Vagina (tissue), 2 donors: ENCODE results near the gene ZDHHC22. TPM values are rescaled to one million over a fixed set of nuclear protein-coding genes. Genes with fewer than 3 reads are reported as not detected.

Experiments
- DNase-seq, 2 donors: peaks; one replicate each; pipeline ENCODE4 v3.0.0-alpha.2; 2017; ENCODE audit errors: extremely low spot score in 2 of 2
- H3K27ac ChIP-seq: fragments of 200-600 bp; sonication (generic); one replicate; pipeline ENCODE4 v1.5.1; 2019
- H3K27me3 ChIP-seq: fragments of 200-600 bp; sonication (generic); one replicate; pipeline ENCODE4 v1.5.1; 2019
- H3K36me3 ChIP-seq, 2 donors: fragments of 200-600 bp; sonication (generic); one replicate each; pipeline ENCODE4 v1.5.1; 2017 to 2019
- H3K4me1 ChIP-seq: fragments of 200-600 bp; sonication (generic); one replicate; pipeline ENCODE4 v1.5.1; 2019
- H3K4me3 ChIP-seq, 2 donors: fragments of 200-600 bp; sonication (generic); 1 replicate in 1 of 2; 2 replicates in 1 of 2; pipeline ENCODE4 v1.5.1; 2016 to 2019
- H3K9me3 ChIP-seq: fragments of 200-600 bp; sonication (generic); one replicate; pipeline ENCODE4 v1.5.1; 2019
- POLR2A ChIP-seq, 2 donors: fragments of 450-650 bp; IDR thresholded peaks; one replicate each; pipeline ENCODE4 v1.6.1; 2017; ENCODE audit warnings: antibody characterized with exemption in 2 of 2, mild to moderate bottlenecking in 2 of 2, moderate library complexity in 2 of 2
- POLR2AphosphoS5 ChIP-seq, 2 donors: sonication (generic); formaldehyde crosslinking; IDR thresholded peaks; one replicate each; pipeline ENCODE4 v1.9.0; 2017; ENCODE audit warnings: antibody characterized with exemption in 2 of 2, mild to moderate bottlenecking in 2 of 2, low read depth in 1 of 2; ENCODE audit not compliant: insufficient read depth in 1 of 2
- intact Hi-C: fragments of 100-400 bp; cut with DNase I; formaldehyde crosslinking; loops from one replicate; pipeline ENCODE4 v1.15.1; 2023
- total RNA-seq: library from RNA; depleted of rRNA; stranded (reverse); fragments of >200 nt; gene quantifications from one replicate; pipeline ENCODE4 v1.2.3, GENCODE V29; 2016
- TF ChIP-seq, protein P1 (sequence below), 3 experiments: fragments of 450-650 bp in 2 of 3; fragments of 200-600 bp in 1 of 3; sonication (generic) in 1 of 3; IDR thresholded peaks; one replicate each; pipeline ENCODE4 v1.5.1; 2017 to 2019; ENCODE audit warnings: antibody characterized with exemption in 3 of 3, mild to moderate bottlenecking in 2 of 3, moderate library complexity in 2 of 3

Gene ZDHHC22
- total RNA-seq, 1 donor from 2014 or later, result not detected

DNA sequence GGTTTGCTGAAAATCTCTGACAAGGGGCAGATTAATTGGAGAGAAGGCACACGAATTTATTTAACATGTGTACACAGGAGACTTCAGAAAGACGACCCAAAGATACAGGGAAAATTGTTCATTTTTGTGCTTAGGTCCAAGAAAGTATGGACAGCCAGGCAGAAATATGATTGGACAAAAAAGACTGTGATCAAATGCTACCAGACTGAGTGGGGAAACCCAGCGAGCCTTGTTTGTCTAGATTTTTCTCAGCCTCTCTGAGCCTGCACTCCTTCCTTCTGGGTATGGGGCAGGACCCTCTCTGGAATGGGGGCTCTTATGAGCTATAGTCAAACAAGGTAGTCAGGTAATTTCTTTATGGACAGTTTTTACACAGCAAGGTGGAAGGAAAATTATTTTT is 54.0 kb downstream of the ZDHHC22 start:
- no peak overlapping the region for H3K4me3 ChIP-seq
- TF ChIP-seq, protein P1, sequence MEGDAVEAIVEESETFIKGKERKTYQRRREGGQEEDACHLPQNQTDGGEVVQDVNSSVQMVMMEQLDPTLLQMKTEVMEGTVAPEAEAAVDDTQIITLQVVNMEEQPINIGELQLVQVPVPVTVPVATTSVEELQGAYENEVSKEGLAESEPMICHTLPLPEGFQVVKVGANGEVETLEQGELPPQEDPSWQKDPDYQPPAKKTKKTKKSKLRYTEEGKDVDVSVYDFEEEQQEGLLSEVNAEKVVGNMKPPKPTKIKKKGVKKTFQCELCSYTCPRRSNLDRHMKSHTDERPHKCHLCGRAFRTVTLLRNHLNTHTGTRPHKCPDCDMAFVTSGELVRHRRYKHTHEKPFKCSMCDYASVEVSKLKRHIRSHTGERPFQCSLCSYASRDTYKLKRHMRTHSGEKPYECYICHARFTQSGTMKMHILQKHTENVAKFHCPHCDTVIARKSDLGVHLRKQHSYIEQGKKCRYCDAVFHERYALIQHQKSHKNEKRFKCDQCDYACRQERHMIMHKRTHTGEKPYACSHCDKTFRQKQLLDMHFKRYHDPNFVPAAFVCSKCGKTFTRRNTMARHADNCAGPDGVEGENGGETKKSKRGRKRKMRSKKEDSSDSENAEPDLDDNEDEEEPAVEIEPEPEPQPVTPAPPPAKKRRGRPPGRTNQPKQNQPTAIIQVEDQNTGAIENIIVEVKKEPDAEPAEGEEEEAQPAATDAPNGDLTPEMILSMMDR (IDR thresholded peaks at IDR 0.05), result no peak
- no peaks in the 10 kb centered on the region for H3K9me3 ChIP-seq
- no peak for DNase-seq
- intact Hi-C loops, result no loop called here
- no peaks in the 10 kb centered on the region for H3K36me3 ChIP-seq
- H3K4me1 ChIP-seq, result peaks cover 7% of the 10 kb centered on the region
- H3K27me3 ChIP-seq, result no peaks in the 10 kb centered on the region
- H3K27ac ChIP-seq, result peak overlapping the region; percentile 52

DNA sequence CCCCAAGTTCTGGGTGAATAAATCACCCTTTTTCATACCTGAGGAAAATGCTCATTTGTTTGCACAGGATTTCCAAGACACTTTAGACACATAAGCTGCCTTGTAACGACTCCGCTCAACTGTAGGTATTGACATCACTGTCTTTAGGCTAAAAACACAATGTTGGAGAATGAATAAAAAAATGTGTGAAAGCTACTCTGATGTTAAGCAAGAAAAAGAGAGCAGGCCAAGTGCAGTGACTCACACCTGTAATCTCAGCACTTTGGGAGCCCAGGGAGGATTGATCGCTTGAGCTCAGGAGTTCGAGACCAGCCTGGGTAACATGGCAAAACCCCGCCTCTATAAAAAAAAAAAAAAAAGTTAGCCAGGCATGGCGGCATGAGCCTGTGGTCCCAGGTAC is 54.6 kb downstream of the ZDHHC22 start:
- intact Hi-C loops, result no loop called here
- H3K27me3 ChIP-seq, result no peaks in the 10 kb centered on the region
- H3K9me3 ChIP-seq, result no peaks in the 10 kb centered on the region
- no peak for DNase-seq
- H3K4me1 ChIP-seq, result peaks cover 7% of the 10 kb centered on the region
- no peaks in the 10 kb centered on the region for H3K36me3 ChIP-seq
- H3K4me3 ChIP-seq, result no peak overlapping the region
- peak overlapping the region; percentile 52 for H3K27ac ChIP-seq
- TF ChIP-seq POLR2A (IDR thresholded peaks at IDR 0.05) (no peak), POLR2AphosphoS5 (IDR thresholded peaks at IDR 0.05; ENCODE audit: insufficient read depth in 1 of 2, low read depth in 1 of 2) (no peak)
- TF ChIP-seq, protein P1 (IDR thresholded peaks at IDR 0.05), result no peak

DNA sequence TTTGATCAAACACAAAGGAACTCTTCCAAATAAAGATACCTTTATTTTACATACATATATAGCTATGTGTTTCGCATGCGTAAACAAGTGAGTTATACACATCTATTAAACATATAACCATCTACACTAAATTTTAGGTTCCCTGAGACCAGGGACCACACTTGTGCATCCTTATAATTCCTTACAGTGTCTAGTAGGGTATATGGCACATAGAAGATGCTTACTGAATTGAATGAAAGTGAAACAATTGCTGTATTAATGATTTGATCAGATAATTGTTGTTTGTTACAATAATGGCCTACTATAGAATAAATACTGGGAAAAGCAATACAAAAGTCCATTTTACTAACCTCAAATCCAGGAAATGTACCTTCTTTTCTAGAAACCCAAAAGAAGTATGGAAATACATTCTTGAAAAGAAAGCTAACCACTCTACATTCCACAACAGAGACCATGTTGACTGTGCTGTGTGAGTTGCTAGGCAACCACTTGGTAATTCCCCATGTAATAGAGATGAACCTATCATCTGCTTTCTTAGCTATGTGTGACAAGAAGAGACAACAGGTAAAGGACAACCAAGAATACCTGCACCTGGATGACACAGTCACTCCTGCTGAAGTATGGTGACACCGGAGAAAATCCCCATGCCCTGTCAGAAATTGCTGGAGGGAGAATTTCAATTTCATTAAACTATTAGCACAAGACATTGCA is 55.4 kb downstream of the ZDHHC22 start:
- DNase-seq, result no peak
- intact Hi-C loops, result no loop called here
- no peak overlapping the region for H3K27ac ChIP-seq
- no peaks in the 10 kb centered on the region for H3K36me3 ChIP-seq
- H3K27me3 ChIP-seq, result no peaks in the 10 kb centered on the region
- H3K4me3 ChIP-seq, result no peak overlapping the region
- peaks cover 7% of the 10 kb centered on the region for H3K4me1 ChIP-seq
- TF ChIP-seq POLR2A (IDR thresholded peaks at IDR 0.05), result no peak
- TF ChIP-seq, protein P1 (IDR thresholded peaks at IDR 0.05), result no peak
- TF ChIP-seq POLR2AphosphoS5 (IDR thresholded peaks at IDR 0.05; ENCODE audit: insufficient read depth in 1 of 2, low read depth in 1 of 2), result no peak
- H3K9me3 ChIP-seq, result no peaks in the 10 kb centered on the region

DNA sequence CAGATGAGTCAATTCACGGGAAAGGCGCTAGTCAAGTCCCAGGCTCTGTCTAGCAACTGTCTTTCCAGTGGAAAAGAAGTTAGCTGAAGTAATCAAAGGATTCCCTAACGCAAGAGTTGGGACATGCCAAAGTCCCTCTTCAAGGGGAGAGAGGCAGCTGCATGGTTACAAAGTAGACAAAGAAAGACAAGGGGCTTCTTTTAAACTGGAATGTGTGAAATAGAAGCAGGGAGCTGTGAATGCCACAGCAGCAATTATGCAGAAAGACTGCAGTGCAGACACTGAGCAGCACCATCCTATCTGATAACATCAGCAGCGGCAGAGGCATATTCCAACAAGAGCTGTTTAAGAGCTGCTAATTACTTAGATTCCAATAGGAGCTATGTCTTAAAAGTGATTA is 56.1 kb downstream of the ZDHHC22 start:
- intact Hi-C loops, result no loop called here
- Histone ChIP-seq H3K36me3 (no peaks in the 10 kb centered on the region), H3K4me3 (no peak overlapping the region), H3K27ac (no peak overlapping the region), H3K9me3 (no peaks in the 10 kb centered on the region), H3K27me3 (no peaks in the 10 kb centered on the region), H3K4me1 (peaks cover 7% of the 10 kb centered on the region)
- no peak for DNase-seq
- TF ChIP-seq, protein P1 (IDR thresholded peaks at IDR 0.05), result no peak
- no peak for TF ChIP-seq POLR2AphosphoS5 (IDR thresholded peaks at IDR 0.05; ENCODE audit: insufficient read depth in 1 of 2, low read depth in 1 of 2)
- no peak for TF ChIP-seq POLR2A (IDR thresholded peaks at IDR 0.05)

DNA sequence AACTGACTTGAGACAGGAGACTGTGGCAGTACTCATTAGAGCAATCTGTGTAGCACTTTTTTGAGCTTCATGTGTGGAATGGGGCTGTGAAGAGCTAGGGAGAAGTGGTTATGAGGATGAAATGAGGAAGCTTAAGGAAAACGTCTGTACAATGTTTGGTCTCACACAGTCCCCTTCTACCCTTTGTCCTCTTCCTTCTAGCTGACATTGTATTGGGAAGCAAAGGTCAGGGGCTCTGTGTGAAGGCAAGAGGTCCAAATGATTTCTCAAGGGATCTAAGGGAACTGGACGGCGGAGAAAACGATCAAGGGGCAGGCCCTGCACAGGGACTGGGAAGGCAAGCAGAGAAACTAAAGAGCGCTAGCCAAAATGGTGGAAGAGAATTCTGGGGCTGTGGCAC is 56.6 kb downstream of the ZDHHC22 start:
- DNase-seq, result no peak
- intact Hi-C loops, result no loop called here
- no peak overlapping the region for H3K27ac ChIP-seq
- no peaks in the 10 kb centered on the region for H3K9me3 ChIP-seq
- TF ChIP-seq, protein P1 (IDR thresholded peaks at IDR 0.05), result no peak
- no peak for TF ChIP-seq POLR2AphosphoS5 (IDR thresholded peaks at IDR 0.05; ENCODE audit: insufficient read depth in 1 of 2, low read depth in 1 of 2)
- no peak for TF ChIP-seq POLR2A (IDR thresholded peaks at IDR 0.05)
- no peaks in the 10 kb centered on the region for H3K36me3 ChIP-seq
- no peaks in the 10 kb centered on the region for H3K27me3 ChIP-seq
- H3K4me1 ChIP-seq, result peaks cover 7% of the 10 kb centered on the region
- H3K4me3 ChIP-seq, result no peak overlapping the region
